SU-DHL-6 (cell line): ENCODE measurements around the gene NALF2.

Experiments used
- H2AFZ ChIP-seq: fragments of 200-600 bp; sonication (generic); 2 replicates; pipeline ENCODE4 v1.6.1; 2014; ENCODE audit warnings: low read depth, mild to moderate bottlenecking, moderate library complexity, mixed read lengths, antibody characterized with exemption, low read length; ENCODE audit not compliant: severe bottlenecking
- H3F3A ChIP-seq: fragments of 200-600 bp; shearing (Covaris generic); 2 replicates; pipeline ENCODE4 v1.6.0; 2016; ENCODE audit warnings: antibody characterized with exemption, mild to moderate bottlenecking; ENCODE audit not compliant: insufficient read depth
- H3K27ac ChIP-seq: fragments of 200-600 bp; sonication (generic); 2 replicates; pipeline ENCODE4 v1.5.1; 2016; ENCODE audit warnings: low read depth, mild to moderate bottlenecking, low read length, moderate library complexity, mixed read lengths
- H3K27me3 ChIP-seq: fragments of 200-600 bp; sonication (generic), shearing (Covaris generic); 2 replicates; pipeline ENCODE4 v1.6.0; 2014; ENCODE audit warnings: mild to moderate bottlenecking, low read length
- H3K36me3 ChIP-seq: fragments of 200-600 bp; sonication (generic); 2 replicates; pipeline ENCODE4 v1.6.1; 2014; ENCODE audit warnings: mild to moderate bottlenecking, low read length, mixed read lengths
- H3K4me2 ChIP-seq: fragments of 300-600, 200-600 bp; shearing (Covaris generic), sonication (generic); 2 replicates; pipeline ENCODE4 v1.6.0; 2014; ENCODE audit warnings: low read length, low read depth, mild to moderate bottlenecking; ENCODE audit not compliant: poor library complexity, severe bottlenecking
- H3K4me3 ChIP-seq: fragments of 200-600 bp; sonication (generic); 2 replicates; pipeline ENCODE4 v1.5.1; 2014; ENCODE audit warnings: antibody characterized with exemption, low read length, mild to moderate bottlenecking, mixed read lengths; ENCODE audit not compliant: insufficient read depth, poor library complexity, severe bottlenecking
- H3K79me2 ChIP-seq: fragments of 200-600 bp; sonication (generic); 2 replicates; pipeline ENCODE4 v1.6.1; 2014; ENCODE audit warnings: mild to moderate bottlenecking, low read length, moderate library complexity; ENCODE audit not compliant: insufficient read depth
- H3K9ac ChIP-seq: fragments of 200-600 bp; sonication (generic); 2 replicates; pipeline ENCODE4 v1.7.0; 2014; ENCODE audit warnings: mild to moderate bottlenecking, low read length
- H3K9me2 ChIP-seq: fragments of 200-600 bp; sonication (generic); replicated peaks from 2 replicates; pipeline ENCODE4 v1.6.1; 2014; ENCODE audit warnings: low read length; ENCODE audit not compliant: insufficient read depth
- H3K9me3 ChIP-seq: fragments of 200-600 bp; sonication (generic); 2 replicates; pipeline ENCODE4 v1.6.1; 2014; ENCODE audit warnings: low read length, mixed read lengths; ENCODE audit not compliant: insufficient read depth
- H4K20me1 ChIP-seq: fragments of 200-600 bp; sonication (generic); 2 replicates; pipeline ENCODE4 v1.6.1; 2014; ENCODE audit warnings: low read depth, mild to moderate bottlenecking, antibody characterized with exemption, low read length, moderate library complexity, mixed read lengths
- EZH2phosphoT487 ChIP-seq: fragments of 200-600 bp; sonication (generic), shearing (Covaris generic); conservative IDR thresholded peaks from 2 replicates; pipeline ENCODE4 v1.6.1; 2018; ENCODE audit warnings: mild to moderate bottlenecking, antibody characterized with exemption, low read length, moderate library complexity, mixed read lengths
- TF ChIP-seq, protein P1 (sequence below): fragments of 200-600 bp; sonication (generic); IDR thresholded peaks from one replicate; pipeline ENCODE4 v1.5.1; 2017; ENCODE audit warnings: antibody characterized with exemption, mild to moderate bottlenecking, low read length, moderate library complexity; ENCODE audit not compliant: insufficient read depth, poor library complexity, severe bottlenecking

Gene NALF2

GRCh38 chrX:69507500-69507789 is 3.3 kb downstream of the NALF2 start:
- no peaks in the 10 kb centered on the region for H3K27me3 ChIP-seq
- no peaks in the 10 kb centered on the region for H3K9me3 ChIP-seq
- no peak overlapping the region for H3K27ac ChIP-seq
- no peaks in the 10 kb centered on the region for H4K20me1 ChIP-seq
- H3K4me3 ChIP-seq, result no peak overlapping the region
- H3K9me2 ChIP-seq, result no peaks in the 10 kb centered on the region
- H2AFZ ChIP-seq, result no peak overlapping the region
- no peaks in the 10 kb centered on the region for H3F3A ChIP-seq
- no peak overlapping the region for H3K4me2 ChIP-seq
- H3K79me2 ChIP-seq, result no peaks in the 10 kb centered on the region
- no peak overlapping the region for H3K9ac ChIP-seq
- no peaks in the 10 kb centered on the region for H3K36me3 ChIP-seq
- TF ChIP-seq EZH2phosphoT487, result no peak
- TF ChIP-seq, protein P1, sequence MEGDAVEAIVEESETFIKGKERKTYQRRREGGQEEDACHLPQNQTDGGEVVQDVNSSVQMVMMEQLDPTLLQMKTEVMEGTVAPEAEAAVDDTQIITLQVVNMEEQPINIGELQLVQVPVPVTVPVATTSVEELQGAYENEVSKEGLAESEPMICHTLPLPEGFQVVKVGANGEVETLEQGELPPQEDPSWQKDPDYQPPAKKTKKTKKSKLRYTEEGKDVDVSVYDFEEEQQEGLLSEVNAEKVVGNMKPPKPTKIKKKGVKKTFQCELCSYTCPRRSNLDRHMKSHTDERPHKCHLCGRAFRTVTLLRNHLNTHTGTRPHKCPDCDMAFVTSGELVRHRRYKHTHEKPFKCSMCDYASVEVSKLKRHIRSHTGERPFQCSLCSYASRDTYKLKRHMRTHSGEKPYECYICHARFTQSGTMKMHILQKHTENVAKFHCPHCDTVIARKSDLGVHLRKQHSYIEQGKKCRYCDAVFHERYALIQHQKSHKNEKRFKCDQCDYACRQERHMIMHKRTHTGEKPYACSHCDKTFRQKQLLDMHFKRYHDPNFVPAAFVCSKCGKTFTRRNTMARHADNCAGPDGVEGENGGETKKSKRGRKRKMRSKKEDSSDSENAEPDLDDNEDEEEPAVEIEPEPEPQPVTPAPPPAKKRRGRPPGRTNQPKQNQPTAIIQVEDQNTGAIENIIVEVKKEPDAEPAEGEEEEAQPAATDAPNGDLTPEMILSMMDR, result no peak

DNA sequence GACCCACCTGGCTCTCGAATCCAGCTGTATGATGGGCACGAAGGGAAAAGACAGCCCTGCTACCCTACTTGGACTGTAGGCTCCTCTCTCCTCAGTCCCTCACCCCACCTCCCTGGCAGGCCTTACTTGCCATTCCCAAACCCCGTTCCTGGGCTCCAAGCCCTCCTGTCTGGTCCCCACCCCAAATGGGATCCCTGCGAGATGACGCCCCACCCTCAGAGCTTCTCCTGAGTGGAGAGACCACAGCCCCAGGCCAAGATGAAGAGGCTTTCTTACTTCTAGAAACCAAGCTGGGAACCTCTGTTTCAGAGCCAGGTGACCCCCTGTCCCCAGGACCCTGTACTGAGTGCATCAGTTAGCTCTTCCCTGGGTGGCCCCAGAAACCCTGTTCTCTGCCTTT is 4.5 kb downstream of the NALF2 start:
- Histone ChIP-seq H3K9me2 (no peaks in the 10 kb centered on the region), H3K27me3 (no peaks in the 10 kb centered on the region), H3K4me2 (no peak overlapping the region), H3K79me2 (no peaks in the 10 kb centered on the region), H3K27ac (no peak overlapping the region), H3K36me3 (no peaks in the 10 kb centered on the region), H4K20me1 (no peaks in the 10 kb centered on the region), H2AFZ (no peak overlapping the region), H3K9ac (no peak overlapping the region), H3K9me3 (no peaks in the 10 kb centered on the region), H3K4me3 (no peak overlapping the region), H3F3A (no peaks in the 10 kb centered on the region)
- no peak for TF ChIP-seq EZH2phosphoT487
- TF ChIP-seq, protein P1, result no peak

- H2AFZ ChIP-seq, result no peak overlapping the region
- TF ChIP-seq, protein P1, result no peak
- no peak for TF ChIP-seq EZH2phosphoT487
- H3K9ac ChIP-seq, result no peak overlapping the region
- H3K27me3 ChIP-seq, result no peaks in the 10 kb centered on the region
- H3F3A ChIP-seq, result no peaks in the 10 kb centered on the region
- H3K27ac ChIP-seq, result no peak overlapping the region
- no peaks in the 10 kb centered on the region for H3K79me2 ChIP-seq
- H3K4me3 ChIP-seq, result no peak overlapping the region
- no peaks in the 10 kb centered on the region for H3K36me3 ChIP-seq
- no peaks in the 10 kb centered on the region for H4K20me1 ChIP-seq
- no peaks in the 10 kb centered on the region for H3K9me3 ChIP-seq
- no peak overlapping the region for H3K4me2 ChIP-seq
- H3K9me2 ChIP-seq, result no peaks in the 10 kb centered on the region
Observed at GRCh38 chrX:69510137-69510715, 6.1 kb downstream of the NALF2 start.
